HK-2 (cell line): ENCODE results near the gene SCOC.
"Not testable (repeated sequence)": the region's sequence is repeated elsewhere in the genome, so short reads cannot be mapped to it uniquely, and the experiment has no call there.

ENCODE experiments used
- DNase-seq: peaks from one replicate; pipeline ENCODE4 v3.0.0-alpha.2; 2018; ENCODE audit not compliant: unreplicated experiment

Gene SCOC

DNA sequence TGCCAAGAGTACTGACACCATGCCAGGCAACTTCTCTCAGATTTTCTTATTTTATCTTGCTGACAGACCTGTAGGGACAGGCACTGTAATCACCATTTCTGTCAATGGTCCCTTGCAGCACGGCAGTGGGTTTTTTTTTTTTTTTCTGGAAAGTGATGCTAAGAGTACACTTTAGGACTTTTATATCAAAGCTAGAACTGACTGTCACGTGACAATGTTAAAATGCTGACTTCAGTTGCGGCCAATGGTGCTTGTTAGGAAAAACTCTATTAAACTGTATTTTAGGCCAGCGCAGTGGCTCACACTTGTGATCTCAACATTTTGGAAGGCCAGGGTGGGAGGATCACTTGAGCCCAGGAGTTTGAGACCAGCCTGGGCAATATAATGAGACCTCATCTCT, 12.3 kb upstream of the SCOC start:
- DNase-seq = no peak

DNA sequence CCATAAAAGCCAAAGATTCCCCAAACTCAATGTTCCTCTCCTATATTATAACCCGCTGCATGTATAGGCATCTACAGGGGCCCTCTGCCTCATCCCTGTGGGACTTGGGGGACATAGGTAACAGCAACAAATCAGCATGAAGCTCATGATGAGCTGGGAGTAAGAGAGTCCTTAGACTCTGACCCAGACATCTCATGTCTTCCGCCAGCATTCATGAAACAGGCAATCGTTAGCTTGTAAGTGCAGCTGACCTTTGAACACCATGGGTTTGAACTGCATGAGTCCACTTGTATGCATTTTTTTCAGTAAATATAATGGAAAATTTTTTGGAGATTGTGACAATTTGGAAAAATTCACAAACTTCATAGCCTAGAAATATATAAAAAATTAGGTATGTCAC, 10.4 kb upstream of the SCOC start:
- DNase-seq = no peak

DNA sequence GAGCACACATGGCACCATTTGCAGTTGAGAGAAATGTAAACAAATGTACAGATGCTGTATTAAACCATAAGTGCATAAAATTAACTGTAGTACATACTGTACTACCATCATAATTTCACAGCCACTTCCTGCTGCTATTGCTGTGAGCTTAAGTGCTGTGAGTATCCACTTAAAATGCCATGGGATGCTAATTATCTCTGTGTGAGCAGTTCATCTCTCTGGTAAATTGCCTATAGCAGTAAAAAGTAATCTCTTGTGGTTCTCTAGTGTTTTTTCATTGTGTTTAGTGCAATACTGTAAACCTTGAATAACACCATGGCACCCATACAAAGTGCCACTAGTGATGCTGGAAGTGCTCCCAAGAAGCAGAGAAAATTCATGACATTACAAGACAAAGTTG, 9.9 kb upstream of the SCOC start:
- no peak for DNase-seq

DNA sequence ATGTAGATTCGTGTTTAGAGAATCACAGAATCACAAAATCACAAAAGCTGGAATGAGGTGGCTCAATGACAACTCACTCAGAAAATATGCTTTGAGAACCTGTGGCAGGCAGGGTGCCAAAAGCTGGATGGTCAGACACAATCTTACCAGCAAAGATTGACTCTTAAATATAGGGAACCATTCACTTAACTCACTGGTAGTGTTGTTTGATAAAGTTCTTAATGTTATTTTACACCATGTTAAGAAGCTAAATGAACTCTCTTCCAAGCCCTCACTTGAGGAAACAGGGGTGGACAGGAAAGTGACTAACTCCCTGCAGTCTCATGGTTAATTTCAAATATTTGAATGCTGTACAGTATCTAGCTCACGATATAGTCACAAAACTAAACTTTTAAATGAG, 5.7 kb upstream of the SCOC start:
- peak; percentile 10 for DNase-seq

DNA sequence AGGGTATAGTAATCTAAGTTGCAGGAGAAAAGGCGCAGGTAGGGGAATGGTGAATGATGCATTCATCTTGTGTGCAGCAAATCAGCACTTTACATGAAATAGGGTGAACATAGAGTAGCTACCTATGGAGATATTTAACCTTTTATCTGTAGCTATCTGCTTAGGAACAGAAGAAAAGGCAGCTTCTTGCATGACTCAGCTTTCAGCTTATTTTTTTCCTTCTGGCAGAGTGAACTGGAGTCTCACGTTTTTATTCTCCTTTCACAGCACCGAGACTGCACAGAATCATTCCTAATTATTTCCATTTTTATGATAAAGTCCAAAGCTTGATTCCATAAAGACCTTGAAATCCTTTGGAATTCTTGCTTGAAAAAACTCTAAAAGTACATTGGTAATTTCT, 4.8 kb upstream of the SCOC start:
- no peak for DNase-seq

DNA sequence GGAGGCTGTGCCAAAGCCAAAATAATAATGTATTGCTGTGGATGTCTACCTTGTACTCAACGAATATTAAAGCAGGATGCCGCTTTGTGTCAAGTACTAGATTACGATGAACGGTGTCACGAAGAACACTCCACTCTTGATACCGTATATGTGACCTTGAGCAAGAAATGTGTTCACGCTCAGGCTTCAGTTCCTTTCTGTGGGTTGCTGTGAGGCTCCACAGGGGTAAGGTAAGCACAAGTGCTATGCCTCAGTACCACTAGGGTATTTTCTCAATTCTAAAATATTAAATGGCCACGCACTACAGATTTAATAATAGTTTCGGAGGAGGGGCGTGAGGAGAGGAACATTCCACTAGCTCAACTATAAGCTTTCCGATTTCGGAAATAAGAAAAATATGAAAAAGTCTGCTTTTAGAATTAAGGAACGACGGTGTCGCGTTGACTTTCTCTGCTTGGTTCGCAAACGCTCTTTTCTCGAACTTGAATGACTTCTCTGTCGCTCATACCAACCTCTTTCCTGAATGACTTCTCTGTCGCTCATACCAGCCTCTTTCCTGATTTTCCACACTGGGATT, 607 bp upstream of the SCOC start:
- DNase-seq = peak; percentile 15

DNA sequence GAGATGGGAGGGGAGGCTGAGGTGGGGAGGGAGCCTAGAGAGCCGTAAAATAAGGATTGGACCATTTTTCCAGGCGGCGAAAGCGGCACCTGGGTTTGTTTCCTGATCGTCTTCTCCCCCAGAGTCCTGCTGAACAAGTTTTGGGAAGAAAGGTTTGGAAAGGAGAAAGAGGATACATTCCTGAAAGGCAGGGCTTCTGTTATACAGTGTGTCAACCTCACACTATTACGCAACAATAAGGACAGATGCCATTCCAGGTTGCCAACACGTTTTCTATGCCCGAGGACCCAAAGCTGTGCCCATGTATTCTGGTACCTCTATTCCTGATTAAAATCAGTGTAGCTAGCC, 658 bp downstream of the SCOC start:
- DNase-seq = no peak

DNA sequence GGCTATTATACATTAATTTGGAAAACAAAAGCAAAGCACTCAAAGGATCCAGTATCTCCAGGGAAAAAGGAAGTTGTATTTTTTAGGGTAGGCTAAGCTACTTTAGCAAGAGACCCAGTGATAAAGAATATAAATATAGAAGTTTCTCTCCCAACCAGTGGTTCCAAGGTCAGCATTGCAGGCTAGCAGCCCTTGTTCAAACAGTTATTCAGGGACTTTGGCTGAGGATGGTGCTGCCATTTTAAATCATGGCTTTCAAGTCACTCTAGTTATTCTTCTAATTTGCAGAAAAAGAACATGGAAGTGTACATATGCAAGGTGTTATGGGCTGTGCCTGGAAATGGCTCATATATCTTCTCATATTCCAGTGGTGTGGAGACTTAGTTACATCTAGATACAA, 9.3 kb downstream of the SCOC start:
- DNase-seq = no peak

DNA sequence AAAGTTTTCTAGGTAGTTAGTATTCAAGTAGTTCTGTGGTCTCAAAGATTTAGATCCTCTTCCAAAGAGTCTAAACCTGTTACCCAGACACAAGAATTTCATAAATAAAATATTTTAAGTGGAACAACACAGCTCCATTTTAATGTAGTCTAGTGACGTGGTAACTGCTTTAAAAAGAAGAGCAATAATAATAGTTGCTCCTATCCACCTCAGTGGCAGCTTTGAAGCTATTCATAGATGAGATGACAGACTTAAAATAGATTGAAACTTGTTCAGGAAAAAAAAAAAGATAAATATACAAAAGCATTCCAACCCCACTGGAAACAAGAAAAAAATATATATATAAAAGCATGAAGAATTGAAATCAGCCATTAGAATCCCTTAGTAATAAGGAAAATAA, 14.6 kb downstream of the SCOC start:
- DNase-seq = no peak

DNA sequence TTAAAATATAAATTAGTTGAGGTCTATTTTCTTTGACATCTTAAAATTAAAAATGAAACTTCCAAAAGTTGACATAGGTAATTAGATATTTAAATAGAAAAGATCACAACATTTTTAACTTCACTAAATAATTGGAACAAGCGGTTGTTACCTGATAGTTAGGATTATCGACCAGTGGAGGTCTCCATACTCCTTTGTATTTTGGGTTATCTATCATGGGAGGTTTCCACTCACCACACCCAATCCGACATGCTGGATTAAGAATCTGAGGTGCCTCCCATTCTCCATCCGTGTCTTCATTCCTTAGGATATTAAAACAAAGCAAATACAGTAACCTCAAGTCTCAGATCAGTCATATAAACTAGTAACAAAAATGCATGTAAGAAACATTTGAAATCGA, 22.2 kb downstream of the SCOC start:
- no peak for DNase-seq

DNA sequence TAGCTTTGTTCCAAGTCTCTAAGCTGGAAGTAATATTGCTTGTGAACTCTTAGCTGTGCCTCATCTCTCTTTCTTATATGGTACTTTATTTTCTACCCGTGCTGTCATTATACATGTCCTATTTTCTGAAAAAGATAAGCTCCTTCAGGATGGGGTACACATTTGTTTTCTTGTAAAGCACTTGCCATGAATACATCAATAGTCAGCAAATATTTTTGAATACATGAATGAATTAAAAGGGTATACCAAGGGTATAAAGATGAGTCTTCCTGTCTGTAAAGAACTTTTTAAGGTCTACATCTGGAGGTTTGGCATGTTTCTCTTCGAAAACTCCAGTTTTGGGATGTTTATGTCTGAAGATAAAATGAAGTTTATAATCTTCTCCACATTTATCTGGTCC, 26.7 kb downstream of the SCOC start:
- DNase-seq = no peak

DNA sequence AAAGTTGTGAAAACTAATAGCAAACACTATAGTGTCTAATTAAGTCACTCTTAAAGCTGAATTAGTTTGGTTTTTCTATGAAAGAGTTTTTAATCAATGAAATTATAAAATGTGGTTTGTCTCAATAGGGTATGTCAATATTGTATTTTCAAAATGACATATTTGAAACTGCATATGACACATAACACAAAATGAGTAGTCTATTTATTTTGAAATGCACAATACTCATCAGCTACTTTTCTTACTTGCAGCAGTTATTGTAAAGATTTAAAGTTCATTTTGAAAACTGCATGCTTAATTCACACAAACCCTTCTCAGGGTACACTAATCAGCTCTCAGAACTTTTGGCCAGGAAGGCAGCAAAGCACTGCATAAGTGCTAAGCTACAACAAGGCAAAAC, 32.8 kb downstream of the SCOC start:
- DNase-seq = no peak

DNA sequence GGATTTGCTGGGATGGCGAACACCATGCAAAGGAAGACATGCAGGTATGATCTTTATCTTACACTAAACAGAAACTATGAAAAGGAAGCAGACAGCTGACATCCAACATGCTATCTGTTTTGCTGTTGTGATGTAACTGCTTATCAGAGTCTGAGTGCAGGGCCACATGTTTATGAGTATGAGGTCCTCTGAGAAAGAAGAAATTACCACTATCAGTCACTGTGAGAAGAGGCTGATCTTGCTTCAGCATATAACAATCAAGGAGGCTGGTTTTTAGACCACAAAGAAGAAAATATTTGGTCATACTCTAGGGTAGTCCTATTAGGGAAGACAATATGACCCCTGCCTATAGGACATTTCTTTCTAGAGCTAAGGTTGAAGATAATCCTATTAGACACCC, 35.5 kb downstream of the SCOC start:
- no peak for DNase-seq

DNA sequence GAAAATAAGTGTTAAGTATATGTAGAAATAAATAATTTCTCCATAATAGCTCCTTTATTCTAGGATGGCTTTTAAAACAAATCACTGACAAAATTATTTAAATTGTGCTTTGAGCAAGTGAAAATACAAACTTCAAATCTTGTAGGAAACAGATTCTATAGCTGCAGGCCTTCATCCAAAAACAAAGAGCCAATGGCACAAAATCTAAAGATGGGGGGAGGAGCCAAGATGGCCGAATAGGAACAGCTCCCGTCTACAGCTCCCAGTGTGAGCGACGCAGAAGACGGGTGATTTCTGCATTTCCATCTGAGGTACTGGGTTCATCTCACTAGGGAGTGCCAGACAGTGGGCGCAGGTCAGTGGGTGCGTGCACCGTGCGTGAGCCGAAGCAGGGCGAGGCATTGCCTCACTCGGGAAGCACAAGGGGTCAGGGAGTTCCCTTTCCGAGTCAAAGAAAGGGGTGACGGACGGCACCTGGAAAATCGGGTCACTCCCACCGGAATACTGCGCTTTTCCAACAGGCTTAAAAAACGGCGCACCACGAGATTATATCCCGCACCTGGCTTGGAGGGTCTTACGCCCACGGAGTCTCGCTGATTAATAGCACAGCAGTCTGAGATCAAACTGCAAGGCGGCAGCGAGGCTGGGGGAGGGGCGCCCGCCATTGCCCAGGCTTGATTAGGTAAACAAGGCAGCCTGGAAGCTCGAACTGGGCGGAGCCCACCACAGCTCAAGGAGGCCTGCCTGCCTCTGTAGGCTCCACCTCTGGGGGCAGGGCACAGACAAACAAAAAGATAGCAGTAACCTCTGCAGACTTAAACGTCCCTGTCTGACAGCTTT, 39.9 kb downstream of the SCOC start:
- DNase-seq = not testable (repeated sequence)

DNA sequence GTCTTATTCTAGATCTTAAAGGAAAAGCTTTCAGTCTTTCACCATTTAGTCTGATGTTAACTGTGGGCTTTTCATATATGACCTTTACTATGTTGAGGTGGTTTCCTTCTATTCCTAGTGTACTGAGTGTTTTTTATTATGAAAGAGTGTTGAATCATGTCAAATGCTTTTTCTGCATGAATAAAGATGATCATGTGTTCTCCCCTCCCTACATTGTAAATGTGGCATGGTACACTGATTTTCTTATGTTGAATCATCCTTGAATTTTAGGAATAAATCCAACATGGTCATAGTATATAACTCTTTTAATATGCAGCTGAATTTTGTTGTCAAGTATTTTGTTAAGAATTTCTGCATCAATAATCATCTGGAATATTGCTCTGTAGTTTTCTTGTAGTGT, 49.7 kb downstream of the SCOC start:
- DNase-seq = no peak

DNA sequence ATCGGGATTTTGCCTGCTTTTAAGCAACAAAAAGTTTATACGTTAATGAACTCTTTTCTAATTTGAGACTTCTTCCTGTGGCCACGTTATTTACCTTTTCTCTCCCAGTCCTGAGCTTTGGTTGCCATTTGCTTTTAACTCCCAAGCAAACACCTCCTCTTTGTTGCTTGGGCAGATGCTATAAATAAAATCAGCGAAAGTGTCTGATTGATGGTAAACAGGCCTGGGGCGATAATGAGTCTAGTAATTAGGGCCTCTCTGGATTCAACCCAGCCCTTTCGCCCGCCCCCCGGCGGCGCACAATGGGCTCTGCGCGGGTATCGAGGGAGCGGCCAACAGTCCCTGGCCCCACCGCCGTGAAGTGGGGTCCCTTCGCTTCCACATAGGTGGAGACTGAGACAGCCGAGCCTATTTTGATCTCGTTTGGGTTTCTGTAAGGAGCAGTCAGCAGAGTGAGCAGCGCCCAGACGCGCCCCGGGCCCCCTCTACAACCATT, 53.2 kb downstream of the SCOC start:
- no peak for DNase-seq

DNA sequence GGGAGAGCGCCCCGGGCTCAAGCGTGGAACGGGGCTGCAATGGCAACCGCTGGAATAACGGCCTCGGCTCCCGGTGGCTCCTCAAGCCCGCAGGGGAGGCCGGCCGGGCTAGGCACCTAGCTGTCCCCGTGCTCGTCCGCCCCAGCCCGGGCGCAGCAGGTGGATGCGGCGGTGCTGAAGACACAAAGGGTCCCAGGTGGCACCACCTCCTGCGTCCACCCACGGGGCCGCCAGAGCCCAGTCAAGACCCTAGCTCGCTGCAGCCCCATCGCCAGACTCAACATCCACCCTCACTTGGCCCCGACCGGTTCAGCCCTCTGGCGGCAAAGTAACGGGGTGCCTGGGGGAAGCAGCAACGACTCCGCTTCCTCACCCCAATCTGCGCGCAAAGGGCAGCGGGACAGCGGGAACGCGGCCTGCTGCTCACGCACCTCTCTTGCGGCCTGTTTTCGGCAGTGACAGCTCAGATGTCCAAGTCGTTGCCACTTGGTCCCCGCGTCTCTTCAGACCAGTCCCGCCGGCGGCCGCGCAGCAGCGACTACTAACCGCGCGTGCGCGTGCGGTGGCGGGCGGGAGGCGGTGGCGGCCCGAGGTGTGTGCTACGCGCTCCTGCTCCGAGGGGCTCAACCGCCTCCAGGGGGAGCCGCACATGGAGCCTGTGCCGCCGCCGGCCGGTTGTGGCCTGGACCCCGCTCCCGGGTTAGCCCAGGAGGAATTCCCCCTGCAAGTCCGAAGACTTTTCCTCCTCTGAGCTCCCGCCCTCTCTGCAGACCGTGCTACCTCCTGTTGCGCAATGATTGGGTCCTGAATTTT, 53.9 kb downstream of the SCOC start, which contains the start of gene CLGN:
TSS of gene CLGN (minus strand) at position 543 of the 813 bp plus-strand sequence. CDS start 14,570 bp downstream, outside the sequence.
- DNase-seq = peak; percentile 74

DNA sequence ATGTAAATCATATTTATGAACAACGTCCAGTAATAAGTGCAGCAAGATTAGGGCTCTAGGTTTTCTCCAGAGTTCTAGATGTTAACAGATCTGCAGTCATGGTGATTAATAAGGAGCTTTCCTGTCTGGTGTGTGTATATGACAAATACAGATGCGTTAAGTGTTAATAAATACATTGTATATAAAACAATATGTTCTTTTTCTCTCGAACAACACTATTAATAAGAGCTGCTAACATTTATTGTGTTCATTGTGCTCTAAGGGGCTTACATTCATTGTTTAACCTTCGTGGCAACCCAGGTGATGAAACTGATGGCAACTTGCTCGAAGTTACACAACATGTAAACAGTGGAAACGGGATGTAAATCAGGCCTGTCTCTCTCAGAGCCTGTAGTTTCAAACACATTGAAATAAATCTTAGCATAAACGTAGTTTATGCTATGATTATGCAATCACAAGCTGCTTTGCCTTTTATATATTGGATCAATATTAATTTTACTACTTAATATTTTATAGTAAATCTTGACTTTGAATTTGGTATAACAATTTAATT, 54.5 kb downstream of the SCOC start:
- DNase-seq = no peak
